Naive thymus-derived CD4-positive, alpha-beta T cell (primary cell): Measurements from ENCODE around the gene TBC1D16. TPM values are rescaled to one million over a fixed set of nuclear protein-coding genes. Genes with fewer than 3 reads are reported as not detected.

Source experiments
- ATAC-seq: fragments of 150-1000 bp; cut with Tn5 transposase; 2 replicates; pipeline ENCODE4 v1.10.0; 2021; ENCODE audit warnings: mild to moderate bottlenecking, moderate library complexity
- CTCF ChIA-PET: fragments of 350-600 bp; sonication (Branson Sonifier 250); formaldehyde crosslinking; loops from one replicate; lab custom pipeline; 2021; ENCODE audit warnings: antibody characterized with exemption; lab: Charles Lee
- POLR2A ChIA-PET: fragments of 350-600 bp; sonication (Branson Sonifier 250); formaldehyde crosslinking; loops from one replicate; lab custom pipeline; 2021; ENCODE audit warnings: antibody characterized with exemption, inconsistent platforms; lab: Charles Lee
- DNase-seq, 9 donors: peaks; one replicate each; pipeline versions ENCODE4 v3.0.0 to v3.0.0-alpha.2; 2020 to 2022; ENCODE audit warnings: mixed read lengths in 1 of 9
- H3K27ac ChIP-seq: one replicate; pipeline ENCODE4 v1.7.0; 2013; ENCODE audit warnings: mild to moderate bottlenecking, low read depth, low read length, moderate library complexity
- H3K27me3 ChIP-seq, 2 donors: one replicate each; pipeline ENCODE4 v1.7.0; 2013; ENCODE audit warnings: low read length in 2 of 2, mild to moderate bottlenecking in 2 of 2, moderate library complexity in 2 of 2; ENCODE audit not compliant: control insufficient read depth in 2 of 2, insufficient read depth in 2 of 2
- H3K36me3 ChIP-seq, 3 experiments: 1 replicate in 2 of 3; 2 replicates in 1 of 3; pipeline ENCODE4 v1.7.0; 2013; ENCODE audit warnings: low read length in 3 of 3, mild to moderate bottlenecking in 3 of 3, moderate library complexity in 1 of 3; ENCODE audit not compliant: insufficient read depth in 3 of 3, control insufficient read depth in 2 of 3
- H3K4me1 ChIP-seq, 2 donors: one replicate each; pipeline ENCODE4 v1.7.0; 2013; ENCODE audit warnings: low read length in 2 of 2, mild to moderate bottlenecking in 2 of 2, moderate library complexity in 1 of 2; ENCODE audit not compliant: control insufficient read depth in 2 of 2, insufficient read depth in 2 of 2
- H3K4me3 ChIP-seq: 2 replicates; pipeline ENCODE4 v1.7.0; 2013; ENCODE audit warnings: mild to moderate bottlenecking, low read length
- H3K9me3 ChIP-seq, 3 experiments: 1 replicate in 2 of 3; 2 replicates in 1 of 3; pipeline ENCODE4 v1.7.0; 2013; ENCODE audit warnings: low read length in 3 of 3; ENCODE audit not compliant: control insufficient read depth in 2 of 3
- H3K27ac Mint-ChIP-seq, 9 donors: one replicate each; pipeline ENCODE4 v1.8.0; 2020 to 2022; ENCODE audit warnings: mixed read lengths in 9 of 9, mild to moderate bottlenecking in 8 of 9, moderate library complexity in 5 of 9, inconsistent platforms in 2 of 9
- H3K27me3 Mint-ChIP-seq, 5 donors: one replicate each; pipeline ENCODE4 v1.8.0; 2021 to 2022; ENCODE audit warnings: mixed read lengths in 5 of 5, mild to moderate bottlenecking in 1 of 5
- H3K36me3 Mint-ChIP-seq, 5 donors: one replicate each; pipeline ENCODE4 v1.8.0; 2020 to 2022; ENCODE audit warnings: mixed read lengths in 5 of 5, mild to moderate bottlenecking in 3 of 5, inconsistent platforms in 1 of 5
- H3K4me1 Mint-ChIP-seq, 7 donors: one replicate each; pipeline ENCODE4 v1.8.0; 2020 to 2022; ENCODE audit warnings: mixed read lengths in 7 of 7, mild to moderate bottlenecking in 3 of 7, inconsistent platforms in 1 of 7
- H3K4me3 Mint-ChIP-seq, 10 donors: one replicate each; pipeline ENCODE4 v1.8.0; 2020 to 2022; ENCODE audit warnings: mild to moderate bottlenecking in 10 of 10, mixed read lengths in 10 of 10, moderate library complexity in 6 of 10, inconsistent platforms in 2 of 10
- H3K9me3 Mint-ChIP-seq, 11 donors: one replicate each; pipeline ENCODE4 v1.8.0; 2020 to 2022; ENCODE audit warnings: mixed read lengths in 11 of 11, mild to moderate bottlenecking in 4 of 11, inconsistent platforms in 1 of 11, moderate library complexity in 1 of 11
- intact Hi-C, 2 donors: fragments of 100-400 bp; cut with micrococcal nuclease; formaldehyde crosslinking; loops; one replicate each; pipeline ENCODE4 v1.15.1; 2023
- polyA plus RNA-seq, 2 donors: library from polyadenylated mRNA; unstranded; fragments of 300-500 nt; fragmentation: Illumina TruSeq; gene quantifications; one replicate each; pipeline ENCODE4 v1.2.3, GENCODE V29; 2021
- total RNA-seq, 6 experiments: library from RNA in 5 of 6; stranded (reverse) in 5 of 6; gene quantifications; 1 replicate in 5 of 6; 2 replicates in 1 of 6; pipeline ENCODE4 v1.2.3 and lab custom pipeline; 2021 to 2026

TBC1D16 gene
- total and polyA plus RNA-seq, 7 experiments from 2014 or later: 0.44 to 2.5 (median 1.2) TPM

GRCh38 chr17:80021600-80021999, 14.1 kb downstream of the TBC1D16 start:
- ATAC-seq (no peak), DNase-seq (no peak)
- POLR2A ChIA-PET: no interaction called here
- Mint-ChIP-seq H3K4me3 (no peak overlapping the region), H3K9me3 (peaks cover 0 to 2% (median 0%) of the 10 kb centered on the region in 11 donors), H3K36me3 (no peaks in the 10 kb centered on the region), H3K27ac (peak overlapping the region in 1 of 9 donors; percentile 32), H3K27me3 (no peaks in the 10 kb centered on the region), H3K4me1 (no peaks in the 10 kb centered on the region)
- Histone ChIP-seq H3K4me3 (no peak overlapping the region), H3K9me3 (no peaks in the 10 kb centered on the region), H3K36me3 (no peaks in the 10 kb centered on the region), H3K27ac (no peak overlapping the region), H3K27me3 (no peaks in the 10 kb centered on the region), H3K4me1 (no peaks in the 10 kb centered on the region)
- intact Hi-C loops: no loop called here
- CTCF ChIA-PET: no interaction called here

GRCh38 chr17:80018917-80019651, 16.6 kb downstream of the TBC1D16 start:
- Mint-ChIP-seq H3K27ac (no peak overlapping the region), H3K9me3 (peaks cover 0 to 4% (median 0%) of the 10 kb centered on the region in 11 donors), H3K4me1 (no peaks in the 10 kb centered on the region), H3K27me3 (no peaks in the 10 kb centered on the region), H3K36me3 (peaks cover 0 to 3% (median 0%) of the 10 kb centered on the region in 5 donors), H3K4me3 (no peak overlapping the region)
- CTCF ChIA-PET: no interaction called here
- POLR2A ChIA-PET: no interaction called here
- H3K27ac ChIP-seq: no peak overlapping the region
- ATAC-seq (no peak), DNase-seq (no peak)
- H3K9me3 ChIP-seq: no peaks in the 10 kb centered on the region
- H3K27me3 ChIP-seq: no peaks in the 10 kb centered on the region
- H3K36me3 ChIP-seq: no peaks in the 10 kb centered on the region
- H3K4me1 ChIP-seq: no peaks in the 10 kb centered on the region
- H3K4me3 ChIP-seq: no peak overlapping the region
- intact Hi-C loops: no loop called here

GRCh38 chr17:80017226-80018010, 18.3 kb downstream of the TBC1D16 start:
- H3K36me3 ChIP-seq: no peaks in the 10 kb centered on the region
- intact Hi-C loops: no loop called here
- POLR2A ChIA-PET: no interaction called here
- no peaks in the 10 kb centered on the region for H3K4me1 Mint-ChIP-seq
- peaks cover 0 to 7% (median 0%) of the 10 kb centered on the region in 11 donors for H3K9me3 Mint-ChIP-seq
- H3K4me1 ChIP-seq: no peaks in the 10 kb centered on the region
- ATAC-seq (no peak), DNase-seq (no peak)
- H3K36me3 Mint-ChIP-seq: peaks cover 0 to 3% (median 0%) of the 10 kb centered on the region in 5 donors
- H3K27me3 ChIP-seq: no peaks in the 10 kb centered on the region
- no peaks in the 10 kb centered on the region for H3K9me3 ChIP-seq
- CTCF ChIA-PET: interaction anchor here (1.3 to 2.0 kb wide), 2 partner anchors 10 to 12 kb away, joined by 3 to 7 read pairs; no protein-coding TSS in a partner anchor
- H3K4me3 Mint-ChIP-seq: no peak overlapping the region
- H3K27ac Mint-ChIP-seq: no peak overlapping the region
- no peak overlapping the region for H3K27ac ChIP-seq
- no peak overlapping the region for H3K4me3 ChIP-seq
- H3K27me3 Mint-ChIP-seq: no peaks in the 10 kb centered on the region

- H3K27ac ChIP-seq: no peak overlapping the region
- H3K4me1 ChIP-seq: peaks cover 0 to 3% of the 10 kb centered on the region in 2 donors
- no peak overlapping the region for H3K4me3 Mint-ChIP-seq
- H3K4me3 ChIP-seq: no peak overlapping the region
- DNase-seq (no peak), ATAC-seq (no peak)
- ChIA-PET POLR2A (no interaction called here), CTCF (no interaction called here)
- H3K9me3 Mint-ChIP-seq: peaks cover 0 to 7% (median 0%) of the 10 kb centered on the region in 11 donors
- H3K27me3 Mint-ChIP-seq: no peaks in the 10 kb centered on the region
- H3K27me3 ChIP-seq: no peaks in the 10 kb centered on the region
- peaks cover 0 to 5% (median 0%) of the 10 kb centered on the region in 7 donors for H3K4me1 Mint-ChIP-seq
- intact Hi-C loops: no loop called here
- H3K9me3 ChIP-seq: no peaks in the 10 kb centered on the region
- H3K27ac Mint-ChIP-seq: no peak overlapping the region
- peaks cover 0 to 3% (median 0%) of the 10 kb centered on the region in 5 donors for H3K36me3 Mint-ChIP-seq
- H3K36me3 ChIP-seq: no peaks in the 10 kb centered on the region
These were observed 22.6 kb downstream of the TBC1D16 start for GRCh38 chr17:80012765-80013741.

- H3K9me3 Mint-ChIP-seq: peaks cover 0 to 5% (median 0%) of the 10 kb centered on the region in 11 donors
- no peak overlapping the region for H3K27ac ChIP-seq
- ATAC-seq (no peak), DNase-seq (no peak)
- peaks cover 0 to 3% of the 10 kb centered on the region in 2 donors for H3K4me1 ChIP-seq
- CTCF ChIA-PET: no interaction called here
- H3K27me3 Mint-ChIP-seq: no peaks in the 10 kb centered on the region
- no peaks in the 10 kb centered on the region for H3K9me3 ChIP-seq
- H3K4me3 ChIP-seq: no peak overlapping the region
- H3K4me3 Mint-ChIP-seq: no peak overlapping the region
- no peak overlapping the region for H3K27ac Mint-ChIP-seq
- POLR2A ChIA-PET: no interaction called here
- intact Hi-C loops: no loop called here
- no peaks in the 10 kb centered on the region for H3K27me3 ChIP-seq
- no peaks in the 10 kb centered on the region for H3K36me3 ChIP-seq
- H3K4me1 Mint-ChIP-seq: peaks cover 0 to 5% (median 0%) of the 10 kb centered on the region in 7 donors
- peaks cover 0 to 3% (median 0%) of the 10 kb centered on the region in 5 donors for H3K36me3 Mint-ChIP-seq
These were observed 23.6 kb downstream of the TBC1D16 start for GRCh38 chr17:80011989-80012555.
